A673 (cell line): ENCODE measurements around the gene PARD3. TPM values are rescaled to one million over a fixed set of nuclear protein-coding genes. Genes with fewer than 3 reads are reported as not detected.

Source experiments
- BruUV-seq: library from RNA; stranded (reverse); fragments of 400-500 nt; replicated peaks from 2 replicates; lab custom pipeline; 2021; lab: Mats Ljungman, UMichigan
- CTCF ChIA-PET: fragments of 300-600 bp; sonication (Branson Sonifier 250); formaldehyde crosslinking; loops from one replicate; lab custom pipeline; 2022; ENCODE audit warnings: antibody characterized with exemption; lab: Charles Lee
- POLR2A ChIA-PET: fragments of 300-600 bp; sonication (Branson Sonifier 250); formaldehyde crosslinking; loops from one replicate; lab custom pipeline; 2022; ENCODE audit warnings: antibody characterized with exemption; ENCODE audit not compliant: low non-redundant PET; lab: Charles Lee
- DNase-seq: peaks from one replicate; pipeline ENCODE4 v3.0.0-alpha.2; 2015; ENCODE audit warnings: low spot score
- H3K27ac ChIP-seq: fragments of 200-600 bp; sonication (generic); 2 replicates; pipeline ENCODE4 v1.5.1; 2016; ENCODE audit warnings: mixed run types, low read depth, mild to moderate bottlenecking, mixed read lengths, antibody characterized with exemption, low read length; ENCODE audit not compliant: poor library complexity, severe bottlenecking
- H3K27me3 ChIP-seq: fragments of 200-600 bp; sonication (generic); replicated peaks from 2 replicates; pipeline ENCODE4 v1.6.1; 2017; ENCODE audit warnings: mixed run types, low read depth, mild to moderate bottlenecking, mixed read lengths, antibody characterized with exemption, low read length; ENCODE audit not compliant: insufficient read depth, poor library complexity
- H3K36me3 ChIP-seq: fragments of 200-600 bp; sonication (generic); 2 replicates; pipeline ENCODE4 v1.6.1; 2016; ENCODE audit warnings: mixed run types, mild to moderate bottlenecking, mixed read lengths, antibody characterized with exemption, low read length; ENCODE audit not compliant: insufficient read depth, poor library complexity, severe bottlenecking
- H3K4me1 ChIP-seq: fragments of 200-600 bp; sonication (generic); 2 replicates; pipeline ENCODE4 v1.6.1; 2017; ENCODE audit warnings: mixed run types, mild to moderate bottlenecking, mixed read lengths, antibody characterized with exemption, low read length; ENCODE audit not compliant: insufficient read depth, poor library complexity, severe bottlenecking
- H3K4me3 ChIP-seq: fragments of 200-600 bp; sonication (generic); 2 replicates; pipeline ENCODE4 v1.5.1; 2016; ENCODE audit warnings: low read depth, mixed run types, mild to moderate bottlenecking, mixed read lengths, low read length; ENCODE audit not compliant: poor library complexity, severe bottlenecking
- H3K9me3 ChIP-seq: fragments of 200-600 bp; sonication (generic); 2 replicates; pipeline ENCODE4 v1.6.1; 2016; ENCODE audit warnings: mixed run types, low read depth, mild to moderate bottlenecking, mixed read lengths, antibody characterized with exemption, low read length; ENCODE audit not compliant: poor library complexity, severe bottlenecking
- EZH2 ChIP-seq: fragments of 200-600 bp; sonication (generic); IDR thresholded peaks from 2 replicates; pipeline ENCODE4 v1.6.1; 2017; ENCODE audit warnings: borderline replicate concordance, low read depth, mild to moderate bottlenecking, mixed read lengths, antibody characterized with exemption, low read length; ENCODE audit not compliant: poor library complexity, severe bottlenecking
- intact Hi-C: fragments of 100-400 bp; cut with micrococcal nuclease; formaldehyde crosslinking; loops from one replicate; pipeline ENCODE4 v1.10.0; 2022; ENCODE audit not compliant: unreplicated experiment
- total RNA-seq: library from RNA; stranded (reverse); gene quantifications from 2 replicates; pipeline ENCODE4 v1.2.3, GENCODE V29; 2021
- TF ChIP-seq, protein P1 (sequence below): fragments of 300-800, 200-600 bp; sonication (generic); conservative IDR thresholded peaks from 2 replicates; pipeline ENCODE4 v1.5.1; 2017; ENCODE audit warnings: low read depth, mild to moderate bottlenecking, antibody characterized with exemption, low read length, moderate library complexity, mixed read lengths

PARD3 gene
- total RNA-seq, 1 experiment from 2014 or later, result 28.0 TPM

DNA sequence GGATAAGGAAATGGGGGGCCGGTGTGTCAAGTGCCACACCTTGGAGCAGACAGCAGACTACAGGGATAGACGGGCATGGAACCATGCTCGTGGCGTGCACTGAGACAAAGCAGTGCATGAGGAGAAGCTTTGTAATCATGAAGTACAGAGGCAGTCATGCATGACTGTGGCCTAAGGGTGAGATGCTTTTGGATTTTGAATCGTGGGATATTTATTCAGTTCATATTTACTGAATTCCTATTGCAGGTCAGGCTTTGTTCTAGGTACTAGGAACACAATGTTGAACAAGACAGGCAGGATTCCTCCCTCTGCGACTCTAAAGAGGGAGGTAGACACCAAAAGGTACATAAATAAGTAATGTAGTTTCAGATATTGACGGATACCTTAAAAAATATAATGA is 597.6 kb downstream of the PARD3 start:
- Histone ChIP-seq H3K4me1 (peaks cover 25% of the 10 kb centered on the region), H3K27ac (no peak overlapping the region), H3K4me3 (no peak overlapping the region), H3K9me3 (no peaks in the 10 kb centered on the region), H3K36me3 (no peaks in the 10 kb centered on the region), H3K27me3 (no peaks in the 10 kb centered on the region)
- no peak for DNase-seq
- intact Hi-C loops, result no loop called here
- no peak for TF ChIP-seq EZH2
- TF ChIP-seq, protein P1, sequence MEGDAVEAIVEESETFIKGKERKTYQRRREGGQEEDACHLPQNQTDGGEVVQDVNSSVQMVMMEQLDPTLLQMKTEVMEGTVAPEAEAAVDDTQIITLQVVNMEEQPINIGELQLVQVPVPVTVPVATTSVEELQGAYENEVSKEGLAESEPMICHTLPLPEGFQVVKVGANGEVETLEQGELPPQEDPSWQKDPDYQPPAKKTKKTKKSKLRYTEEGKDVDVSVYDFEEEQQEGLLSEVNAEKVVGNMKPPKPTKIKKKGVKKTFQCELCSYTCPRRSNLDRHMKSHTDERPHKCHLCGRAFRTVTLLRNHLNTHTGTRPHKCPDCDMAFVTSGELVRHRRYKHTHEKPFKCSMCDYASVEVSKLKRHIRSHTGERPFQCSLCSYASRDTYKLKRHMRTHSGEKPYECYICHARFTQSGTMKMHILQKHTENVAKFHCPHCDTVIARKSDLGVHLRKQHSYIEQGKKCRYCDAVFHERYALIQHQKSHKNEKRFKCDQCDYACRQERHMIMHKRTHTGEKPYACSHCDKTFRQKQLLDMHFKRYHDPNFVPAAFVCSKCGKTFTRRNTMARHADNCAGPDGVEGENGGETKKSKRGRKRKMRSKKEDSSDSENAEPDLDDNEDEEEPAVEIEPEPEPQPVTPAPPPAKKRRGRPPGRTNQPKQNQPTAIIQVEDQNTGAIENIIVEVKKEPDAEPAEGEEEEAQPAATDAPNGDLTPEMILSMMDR, result no peak
- no TSS peak for BruUV-seq
- POLR2A ChIA-PET, result no interaction called here
- CTCF ChIA-PET, result no interaction called here

DNA sequence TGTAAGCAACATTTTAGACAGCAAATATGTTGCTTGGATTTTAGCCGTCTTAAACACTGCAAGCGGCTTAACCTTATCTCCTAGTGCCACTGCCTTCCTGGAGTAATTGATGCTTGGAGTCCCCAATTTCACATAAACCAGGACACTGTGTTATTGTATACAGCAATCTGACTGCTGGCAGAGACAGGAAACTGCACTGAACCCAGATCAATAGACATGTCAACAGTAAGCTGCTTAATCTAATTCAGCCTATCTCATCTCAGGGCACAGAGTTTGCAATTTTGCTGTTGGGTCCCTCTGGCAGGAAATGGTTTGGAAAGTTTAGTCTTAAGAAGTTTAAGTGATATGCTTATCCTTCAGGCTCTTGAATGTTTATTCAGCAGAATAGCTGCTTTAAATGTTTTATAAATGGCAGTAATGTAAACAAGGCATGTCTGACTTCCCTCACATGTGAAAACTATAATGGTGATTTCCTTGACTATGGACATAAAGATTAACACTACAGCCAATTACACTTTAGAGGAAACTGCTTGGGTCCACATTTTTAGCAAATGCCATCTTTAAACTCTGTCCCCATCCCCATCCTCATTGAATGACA is 598.6 kb downstream of the PARD3 start:
- Histone ChIP-seq H3K36me3 (no peaks in the 10 kb centered on the region), H3K9me3 (no peaks in the 10 kb centered on the region), H3K4me3 (no peak overlapping the region), H3K27me3 (no peaks in the 10 kb centered on the region), H3K4me1 (peaks cover 25% of the 10 kb centered on the region), H3K27ac (no peak overlapping the region)
- ChIA-PET CTCF (no interaction called here), POLR2A (no interaction called here)
- intact Hi-C loops, result no loop called here
- no TSS peak for BruUV-seq
- peak; percentile 81 for DNase-seq
- TF ChIP-seq, protein P1, result no peak
- TF ChIP-seq EZH2, result no peak

DNA sequence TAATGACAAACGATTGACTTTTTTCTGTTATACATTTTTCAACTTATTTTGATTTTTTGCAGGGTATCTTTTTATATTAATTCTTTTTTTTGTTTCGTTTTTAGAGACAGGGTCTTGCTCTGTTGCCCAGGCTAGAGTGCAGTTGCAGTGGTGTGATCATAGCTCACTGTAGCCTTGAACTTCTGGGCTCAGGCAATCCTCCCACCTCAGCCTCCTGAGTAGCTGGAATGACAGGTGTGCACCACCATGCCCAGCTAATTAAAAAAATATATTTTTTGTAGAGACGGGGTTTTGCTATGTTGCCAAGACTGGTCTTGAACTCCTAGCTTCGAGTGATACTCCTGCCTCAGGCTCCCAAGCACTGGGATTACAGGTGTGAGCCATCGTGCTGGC is 601.3 kb downstream of the PARD3 start:
- intact Hi-C loops, result no loop called here
- ChIA-PET CTCF (no interaction called here), POLR2A (no interaction called here)
- no peak for DNase-seq
- peaks cover 25% of the 10 kb centered on the region for H3K4me1 ChIP-seq
- H3K27me3 ChIP-seq, result no peaks in the 10 kb centered on the region
- TF ChIP-seq, protein P1, result no peak
- TF ChIP-seq EZH2, result no peak
- no TSS peak for BruUV-seq
- H3K9me3 ChIP-seq, result no peaks in the 10 kb centered on the region
- no peaks in the 10 kb centered on the region for H3K36me3 ChIP-seq
- no peak overlapping the region for H3K4me3 ChIP-seq
- no peak overlapping the region for H3K27ac ChIP-seq
